OCI-LY1 (cell line): ENCODE results near the gene PPP2CA.

Experiments used
- H2AFZ ChIP-seq: fragments of 200-600 bp; sonication (generic), shearing (Covaris generic); 2 replicates; pipeline ENCODE4 v1.6.0; 2014; ENCODE audit warnings: antibody characterized with exemption, mild to moderate bottlenecking, low read length
- H3F3A ChIP-seq: fragments of 200-600 bp; sonication (generic), shearing (Covaris generic); 2 replicates; pipeline ENCODE4 v1.6.0; 2014; ENCODE audit warnings: mild to moderate bottlenecking, antibody characterized with exemption, low read length, moderate library complexity; ENCODE audit not compliant: insufficient read depth
- H3K27ac ChIP-seq: fragments of 200-600 bp; sonication (generic); 2 replicates; pipeline ENCODE4 v1.5.1; 2014; ENCODE audit warnings: low read length, mixed run types, mild to moderate bottlenecking, low read depth; ENCODE audit not compliant: poor library complexity, severe bottlenecking
- H3K27me3 ChIP-seq: fragments of 200-600 bp; sonication (generic); 2 replicates; pipeline ENCODE4 v1.6.0; 2014; ENCODE audit warnings: antibody characterized with exemption, mild to moderate bottlenecking, low read length, moderate library complexity; ENCODE audit not compliant: insufficient read depth
- H3K36me3 ChIP-seq: fragments of 200-600 bp; sonication (generic); 2 replicates; pipeline ENCODE4 v1.6.1; 2014; ENCODE audit warnings: mild to moderate bottlenecking, antibody characterized with exemption, low read length, moderate library complexity, mixed read lengths; ENCODE audit not compliant: insufficient read depth
- H3K4me1 ChIP-seq: fragments of 200-600 bp; sonication (generic); 2 replicates; pipeline ENCODE4 v1.5.1; 2014; ENCODE audit warnings: mild to moderate bottlenecking, low read length, moderate library complexity; ENCODE audit not compliant: insufficient read depth, severe bottlenecking
- H3K4me2 ChIP-seq: fragments of 200-600 bp; sonication (generic), shearing (Covaris generic); 2 replicates; pipeline ENCODE4 v1.6.1; 2014; ENCODE audit warnings: low read length
- H3K4me3 ChIP-seq: fragments of 200-600 bp; sonication (generic); 2 replicates; pipeline ENCODE4 v1.5.1; 2014; ENCODE audit warnings: low read length, low read depth, mild to moderate bottlenecking, mixed read lengths; ENCODE audit not compliant: poor library complexity, severe bottlenecking
- H3K79me2 ChIP-seq: fragments of 200-600 bp; shearing (Covaris generic); 2 replicates; pipeline ENCODE4 v1.6.1; 2016; ENCODE audit warnings: mixed run types, low read length, mixed read lengths; ENCODE audit not compliant: insufficient read depth
- H3K9ac ChIP-seq: fragments of 200-600 bp; sonication (generic), shearing (Covaris generic); 2 replicates; pipeline ENCODE4 v1.6.1; 2014; ENCODE audit warnings: mild to moderate bottlenecking, low read length, mixed read lengths
- H3K9me2 ChIP-seq: fragments of 200-600 bp; sonication (generic), shearing (Covaris generic); 2 replicates; pipeline ENCODE4 v1.6.1; 2014; ENCODE audit warnings: low read depth, mild to moderate bottlenecking, low read length, mixed read lengths
- H3K9me3 ChIP-seq: fragments of 200-600 bp; shearing (Covaris generic); 2 replicates; pipeline ENCODE4 v1.6.1; 2014; ENCODE audit warnings: low read length, mixed read lengths
- H4K20me1 ChIP-seq: fragments of 200-600 bp; sonication (generic), shearing (Covaris generic); 2 replicates; pipeline ENCODE4 v1.6.0; 2016; ENCODE audit warnings: mild to moderate bottlenecking, low read length; ENCODE audit not compliant: insufficient read depth
- CTCF ChIP-seq: fragments of 200-600 bp; sonication (generic), shearing (Covaris generic); IDR thresholded peaks from 2 replicates; pipeline ENCODE4 v1.5.1; 2017; ENCODE audit warnings: mild to moderate bottlenecking, antibody characterized with exemption, low read length, moderate library complexity, mixed read lengths
- EZH2 ChIP-seq: fragments of 200-600 bp; sonication (generic), shearing (Covaris generic); IDR thresholded peaks from 2 replicates; pipeline ENCODE4 v1.8.0; 2017; ENCODE audit warnings: borderline replicate concordance, mixed run types, mild to moderate bottlenecking, antibody characterized with exemption, low read length, moderate library complexity, mixed read lengths

PPP2CA gene

GRCh38 chr5:134245101-134245604, 19.3 kb upstream of the PPP2CA start:
- Histone ChIP-seq H3F3A (no peaks in the 10 kb centered on the region), H3K36me3 (no peaks in the 10 kb centered on the region), H3K4me2 (no peak overlapping the region), H3K4me3 (no peak overlapping the region), H3K79me2 (no peaks in the 10 kb centered on the region), H3K27ac (no peak overlapping the region), H2AFZ (no peak overlapping the region), H4K20me1 (no peaks in the 10 kb centered on the region), H3K9me2 (no peaks in the 10 kb centered on the region), H3K27me3 (no peaks in the 10 kb centered on the region), H3K4me1 (no peaks in the 10 kb centered on the region), H3K9ac (no peak overlapping the region), H3K9me3 (no peaks in the 10 kb centered on the region)
- no peak for TF ChIP-seq EZH2
- TF ChIP-seq CTCF, result no peak

- Histone ChIP-seq H3K36me3 (no peaks in the 10 kb centered on the region), H3K27me3 (no peaks in the 10 kb centered on the region), H3K27ac (no peak overlapping the region), H2AFZ (no peak overlapping the region), H3K4me2 (no peak overlapping the region), H3K79me2 (no peaks in the 10 kb centered on the region), H3K4me1 (no peaks in the 10 kb centered on the region), H3K4me3 (no peak overlapping the region), H3K9me2 (no peaks in the 10 kb centered on the region), H4K20me1 (no peaks in the 10 kb centered on the region), H3K9me3 (no peaks in the 10 kb centered on the region), H3K9ac (no peak overlapping the region), H3F3A (no peaks in the 10 kb centered on the region)
- TF ChIP-seq CTCF, result no peak
- no peak for TF ChIP-seq EZH2
Observed at GRCh38 chr5:134242146-134242545, 16.3 kb upstream of the PPP2CA start.

- no peaks in the 10 kb centered on the region for H3F3A ChIP-seq
- H3K9me2 ChIP-seq, result no peaks in the 10 kb centered on the region
- no peaks in the 10 kb centered on the region for H3K36me3 ChIP-seq
- TF ChIP-seq CTCF, result no peak
- no peak for TF ChIP-seq EZH2
- no peak overlapping the region for H3K4me2 ChIP-seq
- H3K4me1 ChIP-seq, result no peaks in the 10 kb centered on the region
- no peaks in the 10 kb centered on the region for H4K20me1 ChIP-seq
- H2AFZ ChIP-seq, result no peak overlapping the region
- no peak overlapping the region for H3K4me3 ChIP-seq
- H3K27me3 ChIP-seq, result no peaks in the 10 kb centered on the region
- no peaks in the 10 kb centered on the region for H3K79me2 ChIP-seq
- H3K9ac ChIP-seq, result no peak overlapping the region
- no peak overlapping the region for H3K27ac ChIP-seq
- H3K9me3 ChIP-seq, result no peaks in the 10 kb centered on the region
Observed at GRCh38 chr5:134240421-134240962, 14.6 kb upstream of the PPP2CA start.
